ENCODE data around the gene STAT5A.
"Not testable (repeated sequence)": the region's sequence is repeated elsewhere in the genome, so short reads cannot be mapped to it uniquely, and the experiment has no call there.

STAT5A gene

DNA sequence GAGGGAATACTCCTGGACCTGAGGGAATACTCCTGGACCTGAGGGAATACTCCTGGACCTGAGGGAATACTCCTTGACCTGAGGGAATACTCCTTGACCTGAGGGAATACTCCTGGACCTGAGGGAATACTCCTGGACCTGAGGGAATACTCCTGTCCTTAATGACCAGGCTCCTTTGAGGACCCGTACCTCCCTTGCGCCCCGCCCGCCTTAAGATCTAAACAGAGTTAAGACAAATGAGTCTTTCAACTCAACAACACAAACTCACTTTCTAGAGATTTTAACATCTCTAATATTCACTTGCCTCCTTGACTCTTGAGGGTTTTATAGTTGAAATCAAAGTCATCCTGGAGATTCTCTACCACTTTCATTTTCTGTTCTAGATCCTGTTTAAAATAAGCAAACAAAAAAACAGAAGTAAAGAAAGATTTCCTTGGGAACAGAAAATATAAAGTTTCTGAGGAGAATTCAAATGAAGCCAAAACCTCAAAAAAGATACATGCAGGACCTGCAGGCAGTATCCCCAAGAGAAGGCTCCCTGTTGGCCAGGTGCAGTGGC is 50.2 kb downstream of the STAT5A start:
- no peak for DNase-seq

DNA sequence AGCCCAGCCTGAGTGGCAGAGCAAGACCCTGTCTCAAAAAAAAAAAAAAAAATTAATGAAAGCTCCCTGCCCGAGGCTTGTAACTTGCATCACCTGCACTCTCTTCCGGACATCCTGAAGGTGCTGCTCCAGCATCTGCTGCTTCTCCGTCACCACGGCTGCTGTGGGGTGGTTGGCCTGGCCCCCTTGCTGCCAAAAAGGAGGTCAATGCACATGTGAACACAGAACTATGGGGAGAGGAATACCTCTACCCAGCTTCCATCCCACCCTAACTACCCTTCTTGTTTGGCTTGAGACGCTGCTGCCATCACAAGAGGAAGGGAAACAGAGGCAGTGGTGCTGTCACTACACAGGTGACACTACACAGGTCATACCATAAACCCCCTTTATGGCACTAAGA is 50.9 kb downstream of the STAT5A start:
- no peak for DNase-seq

DNA sequence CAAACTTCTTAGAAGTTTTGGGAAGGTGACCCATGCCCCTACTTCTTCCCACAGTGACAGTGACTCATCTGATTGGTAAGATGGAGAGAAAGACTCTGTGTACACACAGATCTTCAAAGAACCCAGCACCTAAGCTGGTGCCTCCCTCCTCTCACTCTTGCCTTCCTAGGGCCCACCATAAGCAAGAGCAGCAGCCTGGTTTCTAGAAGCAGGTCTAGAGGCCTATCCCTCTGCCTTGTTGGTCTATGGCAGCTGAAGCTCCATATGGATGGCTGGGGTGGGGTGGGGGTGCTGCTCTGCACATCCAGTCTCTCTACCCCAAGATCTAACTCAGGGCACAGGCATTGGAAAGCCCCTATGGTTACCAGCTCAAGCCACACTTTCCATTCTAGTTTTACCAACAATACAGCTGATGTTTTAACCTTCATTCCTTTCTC is 52.4 kb downstream of the STAT5A start:
- peak in 1 of 2 donors; percentile 41 for DNase-seq

DNA sequence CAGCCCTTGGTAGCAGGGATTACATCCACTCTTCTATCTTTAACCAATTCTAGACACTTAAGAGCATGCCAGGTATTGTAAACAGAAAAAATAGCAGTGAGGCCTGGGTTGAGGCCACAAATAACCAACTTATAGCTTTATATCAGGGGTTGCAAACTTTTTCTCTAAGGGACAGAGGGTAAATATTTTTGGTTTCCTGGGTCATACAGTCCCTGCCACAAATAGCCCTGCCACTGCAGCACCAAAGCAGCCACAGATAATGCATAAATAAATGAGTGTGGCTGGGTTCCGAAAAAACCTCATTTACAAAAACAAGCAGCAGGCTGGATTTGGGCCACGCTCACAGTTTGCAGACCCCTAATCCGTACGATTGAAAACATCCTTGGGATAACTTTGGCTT is 53.3 kb downstream of the STAT5A start:
- DNase-seq: no peak

DNA sequence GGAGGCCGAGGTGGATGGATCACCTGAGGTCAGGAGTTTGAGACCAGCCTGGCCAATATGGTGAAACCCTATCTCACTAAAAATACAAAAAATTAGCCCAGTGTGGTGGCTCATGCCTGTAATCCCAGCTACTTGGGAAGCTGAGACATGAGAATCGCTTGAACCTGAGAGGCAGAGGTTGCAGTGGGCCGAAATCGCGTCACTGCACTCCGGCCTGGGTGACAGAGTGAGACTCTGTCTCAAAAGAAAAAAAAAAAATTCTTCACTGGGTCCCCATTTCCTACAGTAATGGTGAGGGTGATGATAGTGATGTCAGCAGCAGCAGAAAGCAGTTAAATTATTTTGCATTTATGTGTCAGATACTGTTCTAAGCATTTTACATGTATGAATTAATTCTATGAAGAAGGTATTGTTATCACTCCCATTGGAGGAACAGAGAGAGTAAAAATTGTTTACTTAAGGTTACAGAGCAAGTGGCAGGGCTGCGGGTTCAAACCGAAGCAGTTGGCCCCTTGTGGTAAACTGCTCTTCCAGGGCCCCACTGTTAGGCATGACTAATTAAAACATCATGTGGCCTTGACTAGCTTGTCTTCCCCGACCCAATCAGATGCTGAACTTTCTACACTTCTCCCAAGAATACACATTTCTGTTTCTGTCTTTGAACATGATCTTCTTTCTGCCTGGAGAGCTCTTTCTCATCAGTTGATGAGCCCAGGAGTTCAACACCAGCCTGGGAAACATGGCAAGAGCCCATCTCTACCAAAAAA is 54.1 kb downstream of the STAT5A start:
- no peak for DNase-seq

DNA sequence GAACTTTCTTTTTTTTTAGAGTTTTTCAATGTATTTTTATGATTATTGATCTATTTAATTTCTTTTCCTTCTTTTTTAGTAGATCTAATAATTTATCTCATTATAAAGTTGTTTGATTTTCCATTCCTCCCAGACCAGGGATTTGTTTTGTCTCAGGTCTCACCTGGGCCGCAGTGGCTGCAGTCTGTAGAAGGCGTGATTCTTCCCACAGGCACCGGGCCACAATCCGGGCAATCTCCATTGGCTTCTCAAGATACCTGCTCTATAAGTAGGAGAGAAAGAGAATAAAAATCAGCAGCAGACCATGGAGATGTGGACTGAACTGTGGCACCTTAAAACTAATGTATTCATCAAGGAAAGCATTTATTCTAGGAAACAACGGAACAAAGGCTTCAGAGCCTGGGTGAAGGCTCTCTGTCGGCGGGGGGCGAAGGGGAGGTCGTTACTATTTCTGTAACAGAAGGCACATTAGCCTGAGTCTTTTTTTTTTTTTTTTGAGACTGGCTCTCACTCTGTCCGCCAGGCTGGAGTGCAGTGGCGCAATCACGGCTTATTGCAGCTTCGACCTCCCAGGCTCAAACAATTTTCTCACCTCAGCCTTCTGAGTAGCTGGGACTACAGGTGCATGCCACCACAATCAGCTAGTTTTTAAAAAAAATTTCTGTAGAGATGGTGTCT is 57.2 kb downstream of the STAT5A start:
- no peak for DNase-seq

DNA sequence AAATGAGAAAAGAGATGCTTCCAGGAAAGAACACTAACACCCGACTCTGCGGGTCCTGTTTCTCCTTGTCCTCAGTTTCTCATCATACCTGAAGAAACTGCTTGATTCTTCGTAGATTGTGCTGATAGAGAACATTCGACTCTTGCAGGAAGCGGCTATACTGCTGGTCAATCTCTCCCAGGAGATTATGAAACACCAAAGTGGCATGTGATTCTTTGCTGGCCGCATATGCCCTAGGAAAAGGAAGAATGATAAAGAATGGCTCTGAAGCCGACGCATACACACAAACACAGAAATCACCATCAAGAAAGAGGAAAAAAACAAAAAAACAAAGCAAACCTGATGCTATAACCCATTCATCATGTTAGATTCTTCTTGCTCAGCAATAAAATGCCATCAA is 58.2 kb downstream of the STAT5A start:
- DNase-seq: no peak

DNA sequence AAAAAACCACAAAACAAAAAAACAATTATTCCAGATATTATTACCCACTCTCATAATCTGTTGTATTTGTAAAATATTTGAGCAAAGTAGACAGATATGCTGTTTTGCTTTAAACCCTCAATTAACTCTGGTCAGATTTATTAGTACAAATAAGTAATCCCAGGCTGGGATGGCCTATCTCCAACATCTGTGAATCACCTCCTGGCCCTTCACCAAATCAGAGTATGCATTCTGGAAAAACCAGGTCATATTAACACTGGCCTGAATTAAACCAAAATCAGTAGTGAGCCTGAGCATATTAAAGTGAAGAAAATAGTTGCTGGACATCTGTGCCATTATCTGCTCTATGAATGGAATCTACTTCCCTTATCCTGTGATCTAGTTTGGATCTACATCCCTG is 58.9 kb downstream of the STAT5A start:
- DNase-seq: no peak

DNA sequence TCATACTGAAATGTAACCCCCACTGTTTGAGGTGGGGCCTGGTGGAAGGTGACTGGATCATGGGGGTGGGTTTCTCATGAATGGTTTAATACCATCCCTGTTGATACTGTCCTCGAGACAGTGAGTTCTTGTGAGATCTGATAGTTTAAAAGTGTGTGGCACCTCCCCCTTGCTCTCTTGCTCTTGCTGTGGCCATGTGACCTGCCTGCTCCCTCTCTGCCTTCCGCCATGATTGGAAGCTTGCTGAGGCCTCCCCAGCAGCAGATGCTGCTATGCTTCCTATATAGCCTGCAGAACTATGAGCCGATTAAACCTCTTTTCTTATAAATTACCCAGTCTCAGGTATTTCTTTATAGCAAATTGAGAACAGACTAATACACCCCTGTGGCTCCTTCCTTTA is 59.3 kb downstream of the STAT5A start:
- no peak for DNase-seq

DNA sequence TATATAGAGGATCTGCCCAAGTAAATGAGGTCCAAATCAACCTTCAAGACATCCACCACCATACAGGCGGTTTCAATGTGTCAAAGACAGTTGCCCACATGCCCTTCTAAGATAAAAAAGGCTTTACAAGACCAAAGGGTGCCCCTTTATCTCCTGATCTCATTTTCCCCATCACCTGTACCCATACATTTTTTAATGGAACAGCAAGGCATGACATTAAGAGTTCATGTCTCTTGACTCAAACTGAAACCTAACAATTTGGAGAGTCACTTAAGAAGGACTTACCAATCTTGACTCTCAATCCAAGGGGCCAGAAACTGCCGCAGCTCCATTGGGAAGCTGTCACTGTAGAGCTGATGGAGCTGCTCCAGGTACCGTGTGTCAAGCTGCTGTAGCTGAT is 59.8 kb downstream of the STAT5A start:
- no peak for DNase-seq

DNA sequence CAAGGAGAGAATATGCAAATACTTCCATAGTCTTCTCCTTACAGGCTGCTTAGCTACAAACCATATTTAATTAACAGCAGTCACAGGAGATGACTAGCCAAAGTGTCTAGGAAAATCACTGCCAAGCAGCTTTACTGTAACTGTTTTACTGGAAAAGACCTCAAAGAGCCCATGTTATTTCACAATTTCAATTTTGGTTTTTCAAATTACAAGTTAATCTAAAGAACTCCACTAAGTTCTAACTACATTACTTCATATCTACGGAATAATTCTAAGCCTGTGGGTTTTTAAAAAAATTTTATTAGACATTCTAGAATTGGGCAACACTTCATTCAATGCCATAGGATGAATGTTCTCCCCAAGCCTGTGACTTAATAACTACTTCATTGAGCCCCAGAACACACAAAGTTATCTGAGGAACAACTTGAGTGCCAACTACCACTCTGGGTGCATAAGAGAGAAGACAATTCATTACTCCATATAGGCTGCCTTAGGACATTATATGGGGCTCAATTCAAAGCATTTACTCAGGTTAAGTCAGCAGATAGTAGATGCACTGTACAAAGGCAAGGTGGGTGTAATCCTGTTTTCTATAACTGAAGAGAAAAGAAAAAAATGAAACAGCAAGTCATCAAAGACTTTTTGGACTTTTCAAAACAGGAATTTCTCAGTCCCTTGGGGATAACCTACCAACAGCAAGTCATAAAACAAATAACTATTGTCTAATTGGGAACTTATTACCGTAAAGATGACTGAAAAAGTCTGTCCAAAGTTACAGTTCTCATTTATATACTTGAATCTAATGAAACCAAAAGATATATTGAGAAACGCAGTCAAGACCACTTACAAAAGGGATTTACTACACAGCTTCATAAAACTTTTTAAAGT is 66.9 kb downstream of the STAT5A start:
- DNase-seq: no peak

DNA sequence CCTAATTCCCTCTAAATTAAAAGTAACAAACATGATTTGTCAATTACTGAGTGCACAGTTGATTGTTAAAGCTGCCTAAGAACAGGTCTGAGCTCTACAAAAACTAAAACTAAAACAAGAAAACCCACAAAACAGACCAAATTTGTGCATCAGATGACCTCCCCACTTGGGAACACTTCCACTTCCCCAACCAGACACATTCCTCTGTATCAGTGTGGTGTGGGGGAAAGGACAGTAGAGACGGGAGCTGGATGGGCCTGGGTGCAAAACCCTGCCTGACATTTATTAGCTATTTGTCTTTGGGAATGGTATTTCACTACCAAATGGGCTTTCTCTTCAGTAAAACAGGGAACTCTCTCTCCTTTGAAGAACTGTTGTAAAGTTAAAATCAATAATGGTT is 70.1 kb downstream of the STAT5A start:
- DNase-seq: no peak

DNA sequence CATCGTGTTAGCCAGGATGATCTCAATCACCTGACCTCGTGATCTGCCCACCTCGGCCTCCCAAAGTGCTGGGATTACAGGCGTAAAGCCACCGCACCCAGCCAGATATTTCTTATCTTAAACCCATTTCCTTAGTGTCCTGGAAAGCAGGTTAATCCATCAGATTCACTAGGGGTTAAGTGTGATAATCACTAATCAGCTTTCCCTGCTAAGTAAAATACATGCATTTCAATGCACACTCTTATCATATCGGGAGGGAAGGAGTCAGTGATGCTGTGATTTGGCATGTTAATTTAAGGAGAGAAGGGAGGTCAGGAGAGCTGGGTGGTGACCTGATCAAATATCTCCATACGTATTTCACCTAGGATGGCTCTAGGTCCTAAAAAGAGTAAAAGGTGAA is 70.8 kb downstream of the STAT5A start:
- no peak for DNase-seq

DNA sequence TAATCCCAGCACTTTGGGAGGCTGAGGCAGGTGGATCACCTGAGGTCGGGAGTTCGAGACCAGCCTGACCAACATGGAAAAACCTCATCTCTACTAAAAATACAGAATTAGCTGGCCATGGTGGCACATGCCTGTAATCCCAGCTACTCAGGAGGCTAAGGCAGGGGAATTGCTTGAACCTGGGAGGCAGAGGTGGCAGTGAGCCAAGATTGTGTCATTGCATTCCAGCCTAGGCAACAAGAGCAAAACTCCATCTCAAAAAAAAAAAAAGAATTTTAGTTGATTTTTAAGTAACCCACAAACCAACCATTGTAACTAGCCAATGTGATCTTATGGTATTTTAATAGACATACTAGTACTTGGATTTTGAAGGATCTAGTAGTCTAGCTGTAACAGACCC is 72.1 kb downstream of the STAT5A start:
- not testable (repeated sequence) for DNase-seq

Data from stimulated activated CD4-positive, alpha-beta T cell treated with anti-CD3 and anti-CD28 coated beads, Interleukin-2, amount 100 ng/mL, for 48 hours (primary cell).